GM12865 (cell line): Measurements from ENCODE around the gene EDEM2.
"Not testable (repeated sequence)": the region's sequence is repeated elsewhere in the genome, so short reads cannot be mapped to it uniquely, and the experiment has no call there.

Experiments
- DNase-seq: peaks from one replicate; pipeline ENCODE4 v3.0.0; 2010; ENCODE audit warnings: low read depth
- H3K4me3 ChIP-seq: 2 replicates; pipeline ENCODE4 v1.5.1; 2011; ENCODE audit warnings: mild to moderate bottlenecking, low read depth, low read length, control low read depth
- TF ChIP-seq, protein P1 (sequence below): IDR thresholded peaks from 2 replicates; pipeline ENCODE4 v1.5.1; 2011; ENCODE audit warnings: low read length, control low read depth, low read depth, inconsistent platforms; ENCODE audit not compliant: insufficient read depth; ENCODE audit errors: missing control alignments

The EDEM2 gene

DNA sequence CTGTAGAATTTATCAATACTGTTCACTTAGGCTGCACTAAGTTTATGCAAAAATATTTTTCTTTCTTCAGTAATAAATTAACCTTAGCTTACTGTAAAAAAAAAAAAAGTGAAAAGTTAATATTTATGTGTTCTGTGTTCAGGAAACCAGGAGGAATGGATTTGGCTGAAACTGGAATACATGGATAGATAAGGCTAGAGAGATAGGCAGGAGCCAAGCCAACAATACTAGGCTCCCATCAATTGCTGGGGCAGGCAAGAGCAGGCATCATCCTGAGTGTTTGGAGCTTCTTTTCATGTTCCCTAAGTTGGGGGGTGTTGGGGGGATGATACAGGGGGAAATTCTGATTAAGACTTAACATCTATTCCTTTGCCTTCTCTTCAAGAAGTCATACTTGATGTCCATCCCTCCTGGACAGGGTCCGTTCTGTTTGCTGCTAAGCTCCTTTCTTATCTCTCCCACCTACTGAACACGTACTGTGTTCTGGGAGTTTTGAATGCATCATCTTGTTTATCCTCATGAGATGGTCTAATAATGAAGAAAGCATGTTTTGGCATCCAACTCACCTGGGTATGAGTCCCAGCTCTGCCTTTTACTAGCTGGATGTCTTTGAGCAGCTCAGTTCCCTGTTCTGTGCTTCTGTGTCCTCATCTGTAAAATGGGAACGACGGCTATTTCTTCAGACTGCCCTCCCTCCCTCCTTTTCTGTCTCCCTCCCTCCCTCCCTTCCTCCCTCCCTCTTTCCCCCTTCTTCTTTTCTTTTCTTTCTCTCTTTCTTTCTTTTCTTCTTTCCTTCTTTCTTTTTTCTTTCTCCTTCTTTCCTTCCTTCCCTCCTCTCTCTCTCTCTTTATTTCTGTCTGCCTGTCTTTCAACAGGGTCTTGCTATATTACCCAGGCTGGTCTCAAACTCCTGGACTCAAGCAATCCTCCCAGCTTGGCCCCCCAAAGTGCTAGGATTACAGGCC is 18.4 kb upstream of the EDEM2 start:
- H3K4me3 ChIP-seq: no peak overlapping the region
- DNase-seq: no peak
- TF ChIP-seq, protein P1, sequence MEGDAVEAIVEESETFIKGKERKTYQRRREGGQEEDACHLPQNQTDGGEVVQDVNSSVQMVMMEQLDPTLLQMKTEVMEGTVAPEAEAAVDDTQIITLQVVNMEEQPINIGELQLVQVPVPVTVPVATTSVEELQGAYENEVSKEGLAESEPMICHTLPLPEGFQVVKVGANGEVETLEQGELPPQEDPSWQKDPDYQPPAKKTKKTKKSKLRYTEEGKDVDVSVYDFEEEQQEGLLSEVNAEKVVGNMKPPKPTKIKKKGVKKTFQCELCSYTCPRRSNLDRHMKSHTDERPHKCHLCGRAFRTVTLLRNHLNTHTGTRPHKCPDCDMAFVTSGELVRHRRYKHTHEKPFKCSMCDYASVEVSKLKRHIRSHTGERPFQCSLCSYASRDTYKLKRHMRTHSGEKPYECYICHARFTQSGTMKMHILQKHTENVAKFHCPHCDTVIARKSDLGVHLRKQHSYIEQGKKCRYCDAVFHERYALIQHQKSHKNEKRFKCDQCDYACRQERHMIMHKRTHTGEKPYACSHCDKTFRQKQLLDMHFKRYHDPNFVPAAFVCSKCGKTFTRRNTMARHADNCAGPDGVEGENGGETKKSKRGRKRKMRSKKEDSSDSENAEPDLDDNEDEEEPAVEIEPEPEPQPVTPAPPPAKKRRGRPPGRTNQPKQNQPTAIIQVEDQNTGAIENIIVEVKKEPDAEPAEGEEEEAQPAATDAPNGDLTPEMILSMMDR: no peak

DNA sequence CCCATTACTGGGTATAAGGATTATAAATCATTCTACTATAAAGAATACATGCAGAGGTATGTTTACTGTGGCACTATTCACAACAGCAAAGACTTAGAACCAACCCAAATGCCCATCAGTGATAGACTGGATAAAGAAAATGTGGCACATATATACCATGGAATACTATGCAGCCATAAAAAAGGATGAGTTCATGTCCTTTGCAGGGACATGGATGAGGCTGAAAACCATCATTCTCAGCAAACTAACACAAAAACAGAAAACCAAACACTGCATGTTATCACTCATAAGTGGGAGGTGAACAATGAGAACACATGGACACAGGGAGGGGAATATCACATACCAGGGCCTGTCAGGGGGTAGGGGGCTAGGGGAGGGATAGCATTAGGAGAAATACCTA is 17.4 kb upstream of the EDEM2 start:
- not testable (repeated sequence) for DNase-seq, H3K4me3 ChIP-seq

DNA sequence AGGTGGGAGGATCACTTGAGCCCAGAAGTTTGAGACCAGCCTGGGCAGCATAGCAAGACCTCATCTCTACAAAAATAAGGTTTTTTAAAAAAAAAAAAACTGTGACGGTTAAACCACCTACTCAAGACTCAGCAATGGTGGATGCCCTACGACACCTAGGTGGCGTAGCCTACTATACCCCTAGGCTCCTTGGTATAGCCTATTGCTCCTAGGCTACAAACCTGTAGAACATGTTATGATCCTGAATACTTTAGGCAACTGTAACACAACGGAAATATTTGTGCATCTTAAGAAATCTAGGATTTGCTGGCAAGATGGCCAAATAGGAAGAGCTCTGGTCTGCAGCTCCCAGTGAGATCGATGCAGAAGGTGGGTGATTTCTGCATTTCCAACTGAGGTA is 13.2 kb upstream of the EDEM2 start:
- not testable (repeated sequence) for H3K4me3 ChIP-seq

DNA sequence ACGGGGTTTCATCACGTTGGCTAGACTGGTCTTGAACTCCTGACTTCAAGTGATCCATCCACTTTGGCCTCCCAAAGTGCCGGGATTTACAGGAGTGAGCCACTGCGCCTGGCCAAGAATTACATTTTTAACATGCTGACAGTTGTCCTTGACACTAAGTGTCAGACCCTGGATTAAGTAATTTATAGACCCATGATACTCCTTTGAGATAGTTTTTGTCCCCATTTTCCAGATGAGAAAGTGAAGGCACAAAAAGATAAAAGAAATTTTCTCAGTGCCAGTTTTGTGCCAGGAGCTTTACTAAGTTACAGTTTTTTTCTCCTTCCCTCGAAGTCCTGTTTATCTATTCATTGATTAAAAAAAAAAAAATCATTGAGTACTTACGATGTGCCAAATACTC is 9.8 kb upstream of the EDEM2 start:
- TF ChIP-seq, protein P1: no peak
- H3K4me3 ChIP-seq: no peak overlapping the region
- DNase-seq: no peak

More for the DNA sequence above, 13.2 kb upstream of the EDEM2 start:
- not testable (repeated sequence) for DNase-seq

DNA sequence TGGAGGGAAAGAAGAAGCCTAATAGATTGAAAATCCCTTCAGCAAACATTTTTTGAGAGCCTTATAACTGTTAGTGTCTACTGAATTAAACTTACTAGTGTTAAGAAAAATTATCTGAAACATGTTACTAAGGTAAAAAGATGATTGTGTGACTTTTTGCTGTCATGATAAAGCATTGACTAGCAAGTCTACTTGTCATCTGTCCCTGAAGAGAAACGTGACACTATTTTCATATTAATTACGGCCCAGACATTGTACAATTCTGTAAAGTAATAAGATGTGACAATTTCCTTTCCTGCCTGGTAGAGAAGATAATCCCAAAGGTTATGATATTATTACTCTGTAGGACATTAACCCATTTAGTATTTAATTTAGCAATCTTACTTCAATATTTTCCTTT is 8.8 kb upstream of the EDEM2 start:
- TF ChIP-seq, protein P1: no peak
- no peak for DNase-seq
- H3K4me3 ChIP-seq: no peak overlapping the region

DNA sequence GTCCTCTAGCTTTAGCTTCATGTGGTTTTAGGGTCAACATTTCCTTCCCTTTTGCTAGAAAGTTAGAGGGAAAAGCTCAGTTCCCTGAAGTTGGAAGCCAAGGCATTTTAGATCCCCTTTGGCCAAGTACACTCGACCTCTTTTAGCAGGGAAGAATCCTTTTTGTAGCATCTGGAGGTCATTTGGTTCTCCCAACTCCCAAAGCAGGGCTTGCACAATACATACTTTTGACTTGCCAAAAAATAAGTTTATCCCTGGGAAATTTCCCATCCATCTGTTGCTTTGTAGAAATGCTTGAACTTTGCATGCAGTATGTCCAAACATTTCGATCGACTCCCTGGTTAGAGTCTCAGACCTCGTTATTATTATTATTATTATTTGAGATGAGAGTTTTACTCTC is 4.6 kb upstream of the EDEM2 start:
- no peak overlapping the region for H3K4me3 ChIP-seq
- DNase-seq: no peak
- TF ChIP-seq, protein P1: no peak

DNA sequence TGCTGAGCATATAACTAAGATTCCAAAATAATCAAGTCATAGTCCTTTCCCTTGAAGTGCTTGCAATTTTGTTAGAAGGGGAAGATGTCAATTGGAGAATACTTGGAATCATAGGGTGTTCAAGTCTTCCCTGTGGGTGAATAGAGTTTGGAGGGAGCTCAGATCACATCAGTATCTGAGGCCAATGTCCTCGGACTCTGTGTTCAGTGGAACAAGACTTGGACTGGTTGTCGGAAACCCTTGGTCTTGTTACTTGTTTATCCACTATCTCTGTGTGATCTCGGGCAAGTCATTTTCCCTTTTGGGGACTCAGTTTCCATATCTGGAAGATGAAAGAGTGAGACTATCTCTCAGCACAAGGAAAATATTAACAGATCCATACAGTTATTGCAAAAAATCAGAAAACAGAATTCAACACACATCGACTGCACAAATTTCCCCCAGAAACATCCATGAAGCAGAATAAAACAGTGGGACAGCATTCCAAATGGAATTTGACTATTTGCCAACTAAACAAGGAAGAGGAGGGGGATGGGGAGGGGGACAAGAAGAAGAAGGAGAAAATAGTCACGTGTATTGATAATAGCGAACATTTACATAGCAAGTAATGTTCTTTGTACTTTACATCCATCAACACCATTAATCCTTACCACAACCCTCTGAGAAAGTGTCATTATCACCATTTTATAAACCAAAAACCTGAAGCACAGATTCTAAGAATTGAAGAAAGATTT is 3.9 kb upstream of the EDEM2 start:
- DNase-seq: no peak
- TF ChIP-seq, protein P1: no peak
- H3K4me3 ChIP-seq: no peak overlapping the region

DNA sequence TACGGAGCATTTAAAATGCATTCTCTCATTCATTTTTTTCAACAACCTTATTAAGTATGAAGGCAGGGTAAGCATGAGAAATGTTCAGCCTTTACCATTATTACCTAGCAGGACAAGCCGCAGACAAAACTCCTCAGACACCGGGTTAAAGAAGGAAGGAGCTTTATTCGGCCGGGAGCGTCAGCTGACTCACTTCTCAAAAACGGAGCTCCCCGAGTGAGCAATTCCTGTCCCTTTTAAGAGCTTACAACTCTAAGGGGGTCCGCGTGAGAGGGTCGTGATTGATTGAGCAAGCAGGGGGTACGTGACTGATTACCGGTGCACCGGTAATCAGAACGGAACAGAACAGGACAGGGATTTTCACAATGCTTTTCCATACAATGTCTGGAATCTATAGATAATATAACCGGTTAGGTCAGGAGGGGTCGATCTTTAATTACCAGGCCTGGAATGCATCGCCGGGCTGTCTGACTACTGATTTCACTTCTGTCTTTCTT is 487 bp upstream of the EDEM2 start:
- peak overlapping the region; percentile 90 for H3K4me3 ChIP-seq
- DNase-seq: not testable (repeated sequence)
